ENCODE measurements around the gene SEPTIN12.

DNA sequence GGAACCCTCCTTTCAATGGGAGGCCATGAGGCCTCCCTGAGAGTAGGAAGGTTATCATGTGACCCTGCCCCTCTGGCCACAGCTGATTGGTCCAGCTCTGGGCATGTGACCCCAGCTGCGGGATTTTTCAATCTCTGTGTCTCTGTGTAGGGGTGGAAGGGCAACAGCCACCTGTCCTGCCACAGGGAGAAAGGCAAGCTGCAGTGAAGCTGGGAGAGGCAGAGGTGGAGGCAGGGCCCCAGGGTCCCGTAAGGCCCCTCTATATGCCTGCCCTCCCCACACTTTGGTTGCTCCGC lies 42.9 kb downstream of the SEPTIN12 start:
- TF ChIP-seq, protein P1, sequence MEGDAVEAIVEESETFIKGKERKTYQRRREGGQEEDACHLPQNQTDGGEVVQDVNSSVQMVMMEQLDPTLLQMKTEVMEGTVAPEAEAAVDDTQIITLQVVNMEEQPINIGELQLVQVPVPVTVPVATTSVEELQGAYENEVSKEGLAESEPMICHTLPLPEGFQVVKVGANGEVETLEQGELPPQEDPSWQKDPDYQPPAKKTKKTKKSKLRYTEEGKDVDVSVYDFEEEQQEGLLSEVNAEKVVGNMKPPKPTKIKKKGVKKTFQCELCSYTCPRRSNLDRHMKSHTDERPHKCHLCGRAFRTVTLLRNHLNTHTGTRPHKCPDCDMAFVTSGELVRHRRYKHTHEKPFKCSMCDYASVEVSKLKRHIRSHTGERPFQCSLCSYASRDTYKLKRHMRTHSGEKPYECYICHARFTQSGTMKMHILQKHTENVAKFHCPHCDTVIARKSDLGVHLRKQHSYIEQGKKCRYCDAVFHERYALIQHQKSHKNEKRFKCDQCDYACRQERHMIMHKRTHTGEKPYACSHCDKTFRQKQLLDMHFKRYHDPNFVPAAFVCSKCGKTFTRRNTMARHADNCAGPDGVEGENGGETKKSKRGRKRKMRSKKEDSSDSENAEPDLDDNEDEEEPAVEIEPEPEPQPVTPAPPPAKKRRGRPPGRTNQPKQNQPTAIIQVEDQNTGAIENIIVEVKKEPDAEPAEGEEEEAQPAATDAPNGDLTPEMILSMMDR (IDR thresholded peaks at IDR 0.05): no peak
- no peak for TF ChIP-seq RELA (CRISPR knock-in tag; IDR thresholded peaks at IDR 0.05; ENCODE audit: borderline replicate concordance)
- no peak for TF ChIP-seq ESRRA (CRISPR knock-in tag; IDR thresholded peaks at IDR 0.05; ENCODE audit: borderline replicate concordance)
- TF ChIP-seq FOXK1 (CRISPR knock-in tag; IDR thresholded peaks at IDR 0.05): no peak
- no peak for TF ChIP-seq ZBTB21 (CRISPR knock-in tag; IDR thresholded peaks at IDR 0.05; ENCODE audit: borderline replicate concordance)
- no peak for TF ChIP-seq PRDM15 (CRISPR knock-in tag; IDR thresholded peaks at IDR 0.05)
- TF ChIP-seq CBFB (CRISPR knock-in tag; IDR thresholded peaks at IDR 0.05; ENCODE audit: low read depth): no peak
